Right atrium auricular region (tissue), 2 donors: Measurements from ENCODE around the gene NDUFC2. TPM values are rescaled to one million over a fixed set of nuclear protein-coding genes. Genes with fewer than 3 reads are reported as not detected.

ENCODE experiments used
- DNase-seq: peaks from one replicate; pipeline ENCODE4 v3.0.0-alpha.2; 2019; ENCODE audit warnings: low spot score
- H3K27ac ChIP-seq, 2 donors: fragments of 200-600 bp; sonication (generic); 1 replicate in 1 of 2; 2 replicates in 1 of 2; pipeline ENCODE4 v1.5.1; 2016 to 2019
- H3K27me3 ChIP-seq, 2 donors: fragments of 200-600 bp; sonication (generic); one replicate each; pipeline versions ENCODE4 v1.5.1 to v1.6.0; 2017 to 2019
- H3K36me3 ChIP-seq: fragments of 200-600 bp; sonication (generic); one replicate; pipeline ENCODE4 v1.5.1; 2016
- H3K4me1 ChIP-seq, 2 donors: fragments of 200-600 bp; sonication (generic); one replicate each; pipeline versions ENCODE4 v1.5.1 to v1.6.0; 2017 to 2019
- H3K4me3 ChIP-seq, 2 donors: fragments of 200-600 bp; sonication (generic); 1 replicate in 1 of 2; 2 replicates in 1 of 2; pipeline ENCODE4 v1.5.1; 2017 to 2019; ENCODE audit warnings: mild to moderate bottlenecking in 1 of 2, moderate library complexity in 1 of 2
- H3K9me3 ChIP-seq, 2 donors: fragments of 200-600 bp; sonication (generic); one replicate each; pipeline ENCODE4 v1.5.1; 2019
- CTCF ChIP-seq, 2 donors: fragments of 200-600 bp; sonication (generic); IDR thresholded peaks; one replicate each; pipeline ENCODE4 v1.5.1; 2019; ENCODE audit warnings: antibody characterized with exemption in 2 of 2
- total RNA-seq, 2 donors: library from RNA; depleted of rRNA; stranded (reverse); fragments of >200 nt; gene quantifications; one replicate each; pipeline ENCODE4 v1.1.0, GENCODE V29; 2016

NDUFC2 gene
- total RNA-seq, 2 donors from 2014 or later, result 154 to 163 TPM

- Histone ChIP-seq H3K27me3 (no peaks in the 10 kb centered on the region), H3K36me3 (no peaks in the 10 kb centered on the region), H3K4me3 (no peak overlapping the region), H3K9me3 (no peaks in the 10 kb centered on the region), H3K4me1 (peaks cover 0 to 10% of the 10 kb centered on the region in 2 donors), H3K27ac (no peak overlapping the region)
- TF ChIP-seq CTCF (IDR thresholded peaks at IDR 0.05), result no peak
- no peak for DNase-seq
Observed at GRCh38 chr11:78025378-78025777, 54.3 kb downstream of the NDUFC2 start.

- Histone ChIP-seq H3K4me1 (peaks cover 0 to 8% of the 10 kb centered on the region in 2 donors), H3K4me3 (peak overlapping the region in 1 of 2 donors; percentile 52), H3K27me3 (no peaks in the 10 kb centered on the region), H3K27ac (no peak overlapping the region), H3K36me3 (no peaks in the 10 kb centered on the region), H3K9me3 (no peaks in the 10 kb centered on the region)
- DNase-seq, result no peak
- TF ChIP-seq CTCF (IDR thresholded peaks at IDR 0.05), result no peak
Observed at GRCh38 chr11:78023426-78023825, 56.2 kb downstream of the NDUFC2 start.

- no peak for DNase-seq
- TF ChIP-seq CTCF (IDR thresholded peaks at IDR 0.05), result no peak
- H3K36me3 ChIP-seq, result no peaks in the 10 kb centered on the region
- H3K4me3 ChIP-seq, result peak within 1 kb of the TSS; percentile 23 to 52
- no peaks in the 10 kb centered on the region for H3K9me3 ChIP-seq
- H3K27me3 ChIP-seq, result no peaks in the 10 kb centered on the region
- no peak within 1 kb of the TSS for H3K27ac ChIP-seq
- H3K4me1 ChIP-seq, result peaks cover 0 to 8% of the 10 kb centered on the region in 2 donors
Observed at GRCh38 chr11:78022397-78023396, 57.0 kb downstream of the NDUFC2 start, which contains the start of gene KCTD14. Gene KCTD14 (minus strand): TSS chr11:78023276. CDS start chr11:78023249, 27 bp downstream.

- Histone ChIP-seq H3K4me3 (no peak overlapping the region), H3K27me3 (no peaks in the 10 kb centered on the region), H3K36me3 (no peaks in the 10 kb centered on the region), H3K4me1 (peaks cover 0 to 8% of the 10 kb centered on the region in 2 donors), H3K9me3 (no peaks in the 10 kb centered on the region), H3K27ac (no peak overlapping the region)
- TF ChIP-seq CTCF (IDR thresholded peaks at IDR 0.05), result no peak
- no peak for DNase-seq
Observed at GRCh38 chr11:78021611-78022010, 58.1 kb downstream of the NDUFC2 start.

GRCh38 chr11:78020246-78020645, 59.4 kb downstream of the NDUFC2 start:
- TF ChIP-seq CTCF (IDR thresholded peaks at IDR 0.05), result no peak
- Histone ChIP-seq H3K4me3 (no peak overlapping the region), H3K36me3 (no peaks in the 10 kb centered on the region), H3K27me3 (no peaks in the 10 kb centered on the region), H3K4me1 (peaks cover 0 to 8% of the 10 kb centered on the region in 2 donors), H3K9me3 (no peaks in the 10 kb centered on the region), H3K27ac (no peak overlapping the region)
- DNase-seq, result no peak
